ENCODE results near the gene PROK1.

Gene PROK1

GRCh38 chr1:110477041-110477440, 26.1 kb downstream of the PROK1 start:
- 89 to 98% methylated on average over 2 of the region's 2 CpGs for WGBS, 2 experiments
- no peak overlapping the region for H3K27ac ChIP-seq (ENCODE audit: insufficient read depth, low read depth, low read length, poor library complexity, severe bottlenecking)

GRCh38 chr1:110477445-110477957, 26.6 kb downstream of the PROK1 start:
- WGBS, 2 experiments: 57 to 63% methylated on average over 3 of the region's 3 CpGs
- H3K4me1 ChIP-seq (ENCODE audit: control insufficient read depth, insufficient read depth, low read length): peaks cover 2% of the 10 kb centered on the region
- no peak overlapping the region for H3K4me3 ChIP-seq (ENCODE audit: insufficient read depth, low read depth, low read length)
- H3K9me3 ChIP-seq (ENCODE audit: control insufficient read depth, low read length): no peaks in the 10 kb centered on the region
- no peak overlapping the region for H3K27ac ChIP-seq (ENCODE audit: insufficient read depth, low read depth, low read length, poor library complexity, severe bottlenecking)
- H3K27me3 ChIP-seq (ENCODE audit: control insufficient read depth, insufficient read depth, low read length, poor library complexity, severe bottlenecking): no peaks in the 10 kb centered on the region
- no peaks in the 10 kb centered on the region for H3K36me3 ChIP-seq (ENCODE audit: control insufficient read depth, insufficient read depth, low read length)

More at GRCh38 chr1:110477041-110477440, 26.1 kb downstream of the PROK1 start:
- Histone ChIP-seq H3K36me3 (ENCODE audit: control insufficient read depth, insufficient read depth, low read length) (no peaks in the 10 kb centered on the region), H3K27me3 (ENCODE audit: control insufficient read depth, insufficient read depth, low read length, poor library complexity, severe bottlenecking) (no peaks in the 10 kb centered on the region), H3K9me3 (ENCODE audit: control insufficient read depth, low read length) (no peaks in the 10 kb centered on the region), H3K4me3 (ENCODE audit: insufficient read depth, low read depth, low read length) (no peak overlapping the region), H3K4me1 (ENCODE audit: control insufficient read depth, insufficient read depth, low read length) (no peaks in the 10 kb centered on the region)

GRCh38 chr1:110477967-110478640, 27.2 kb downstream of the PROK1 start:
- WGBS, 2 experiments: 84 to 93% methylated on average over 2 of the region's 3 CpGs
- Histone ChIP-seq H3K9me3 (ENCODE audit: control insufficient read depth, low read length) (no peaks in the 10 kb centered on the region), H3K27ac (ENCODE audit: insufficient read depth, low read depth, low read length, poor library complexity, severe bottlenecking) (no peak overlapping the region), H3K27me3 (ENCODE audit: control insufficient read depth, insufficient read depth, low read length, poor library complexity, severe bottlenecking) (no peaks in the 10 kb centered on the region), H3K4me1 (ENCODE audit: control insufficient read depth, insufficient read depth, low read length) (peaks cover 7% of the 10 kb centered on the region), H3K4me3 (ENCODE audit: insufficient read depth, low read depth, low read length) (no peak overlapping the region), H3K36me3 (ENCODE audit: control insufficient read depth, insufficient read depth, low read length) (no peaks in the 10 kb centered on the region)

GRCh38 chr1:110478886-110479285, 27.9 kb downstream of the PROK1 start:
- Histone ChIP-seq H3K4me1 (ENCODE audit: control insufficient read depth, insufficient read depth, low read length) (peaks cover 7% of the 10 kb centered on the region), H3K36me3 (ENCODE audit: control insufficient read depth, insufficient read depth, low read length) (no peaks in the 10 kb centered on the region)
- 92 to 93% methylated on average over 8 of the region's 8 CpGs for WGBS, 2 experiments

GRCh38 chr1:110480356-110481096, 29.6 kb downstream of the PROK1 start:
- no peaks in the 10 kb centered on the region for H3K27me3 ChIP-seq (ENCODE audit: control insufficient read depth, insufficient read depth, low read length, poor library complexity, severe bottlenecking)
- no peak overlapping the region for H3K4me3 ChIP-seq (ENCODE audit: insufficient read depth, low read depth, low read length)
- H3K36me3 ChIP-seq (ENCODE audit: control insufficient read depth, insufficient read depth, low read length): no peaks in the 10 kb centered on the region
- 69 to 72% methylated on average over 4 of the region's 4 CpGs for WGBS, 2 experiments
- H3K4me1 ChIP-seq (ENCODE audit: control insufficient read depth, insufficient read depth, low read length): peaks cover 7% of the 10 kb centered on the region
- no peaks in the 10 kb centered on the region for H3K9me3 ChIP-seq (ENCODE audit: control insufficient read depth, low read length)
- H3K27ac ChIP-seq (ENCODE audit: insufficient read depth, low read depth, low read length, poor library complexity, severe bottlenecking): no peak overlapping the region

More at GRCh38 chr1:110478886-110479285, 27.9 kb downstream of the PROK1 start:
- Histone ChIP-seq H3K27me3 (ENCODE audit: control insufficient read depth, insufficient read depth, low read length, poor library complexity, severe bottlenecking) (no peaks in the 10 kb centered on the region), H3K9me3 (ENCODE audit: control insufficient read depth, low read length) (no peaks in the 10 kb centered on the region), H3K27ac (ENCODE audit: insufficient read depth, low read depth, low read length, poor library complexity, severe bottlenecking) (no peak overlapping the region), H3K4me3 (ENCODE audit: insufficient read depth, low read depth, low read length) (no peak overlapping the region)

GRCh38 chr1:110481968-110482623, 31.1 kb downstream of the PROK1 start:
- H3K9me3 ChIP-seq (ENCODE audit: control insufficient read depth, low read length): no peaks in the 10 kb centered on the region
- H3K27me3 ChIP-seq (ENCODE audit: control insufficient read depth, insufficient read depth, low read length, poor library complexity, severe bottlenecking): no peaks in the 10 kb centered on the region
- peaks cover 7% of the 10 kb centered on the region for H3K4me1 ChIP-seq (ENCODE audit: control insufficient read depth, insufficient read depth, low read length)
- H3K36me3 ChIP-seq (ENCODE audit: control insufficient read depth, insufficient read depth, low read length): no peaks in the 10 kb centered on the region
- no peak overlapping the region for H3K4me3 ChIP-seq (ENCODE audit: insufficient read depth, low read depth, low read length)
- WGBS, 2 experiments: 63 to 65% methylated on average over 12 of the region's 12 CpGs
- no peak overlapping the region for H3K27ac ChIP-seq (ENCODE audit: insufficient read depth, low read depth, low read length, poor library complexity, severe bottlenecking)

- no peak overlapping the region for H3K4me3 ChIP-seq (ENCODE audit: insufficient read depth, low read depth, low read length)
- H3K27me3 ChIP-seq (ENCODE audit: control insufficient read depth, insufficient read depth, low read length, poor library complexity, severe bottlenecking): no peaks in the 10 kb centered on the region
- no peaks in the 10 kb centered on the region for H3K9me3 ChIP-seq (ENCODE audit: control insufficient read depth, low read length)
- H3K4me1 ChIP-seq (ENCODE audit: control insufficient read depth, insufficient read depth, low read length): peaks cover 7% of the 10 kb centered on the region
- H3K36me3 ChIP-seq (ENCODE audit: control insufficient read depth, insufficient read depth, low read length): no peaks in the 10 kb centered on the region
- no peak overlapping the region for H3K27ac ChIP-seq (ENCODE audit: insufficient read depth, low read depth, low read length, poor library complexity, severe bottlenecking)
- 53% methylated on average over 18 of the region's 18 CpGs for WGBS, 2 experiments
Observed at GRCh38 chr1:110482662-110483307, 31.8 kb downstream of the PROK1 start.

- Histone ChIP-seq H3K27me3 (ENCODE audit: control insufficient read depth, insufficient read depth, low read length, poor library complexity, severe bottlenecking) (no peaks in the 10 kb centered on the region), H3K9me3 (ENCODE audit: control insufficient read depth, low read length) (no peaks in the 10 kb centered on the region)
- WGBS, 2 experiments: 90 to 94% methylated on average over 9 of the region's 9 CpGs
Observed at GRCh38 chr1:110483308-110483685, 32.3 kb downstream of the PROK1 start.

GRCh38 chr1:110484801-110485200, 33.9 kb downstream of the PROK1 start:
- Histone ChIP-seq H3K4me1 (ENCODE audit: control insufficient read depth, insufficient read depth, low read length) (peaks cover 7% of the 10 kb centered on the region), H3K4me3 (ENCODE audit: insufficient read depth, low read depth, low read length) (no peak overlapping the region), H3K36me3 (ENCODE audit: control insufficient read depth, insufficient read depth, low read length) (no peaks in the 10 kb centered on the region), H3K9me3 (ENCODE audit: control insufficient read depth, low read length) (no peaks in the 10 kb centered on the region), H3K27ac (ENCODE audit: insufficient read depth, low read depth, low read length, poor library complexity, severe bottlenecking) (no peak overlapping the region), H3K27me3 (ENCODE audit: control insufficient read depth, insufficient read depth, low read length, poor library complexity, severe bottlenecking) (no peaks in the 10 kb centered on the region)
- 90% methylated on average over 12 of the region's 12 CpGs for WGBS, 2 experiments

More at GRCh38 chr1:110483308-110483685, 32.3 kb downstream of the PROK1 start:
- H3K27ac ChIP-seq (ENCODE audit: insufficient read depth, low read depth, low read length, poor library complexity, severe bottlenecking): no peak overlapping the region
- H3K4me3 ChIP-seq (ENCODE audit: insufficient read depth, low read depth, low read length): no peak overlapping the region
- no peaks in the 10 kb centered on the region for H3K36me3 ChIP-seq (ENCODE audit: control insufficient read depth, insufficient read depth, low read length)
- H3K4me1 ChIP-seq (ENCODE audit: control insufficient read depth, insufficient read depth, low read length): peaks cover 7% of the 10 kb centered on the region
